ENCODE data around the gene VAT1. TPM values are rescaled to one million over a fixed set of nuclear protein-coding genes. Genes with fewer than 3 reads are reported as not detected.

VAT1 gene
- total RNA-seq, result 116 and 150 TPM in 2 replicates

DNA sequence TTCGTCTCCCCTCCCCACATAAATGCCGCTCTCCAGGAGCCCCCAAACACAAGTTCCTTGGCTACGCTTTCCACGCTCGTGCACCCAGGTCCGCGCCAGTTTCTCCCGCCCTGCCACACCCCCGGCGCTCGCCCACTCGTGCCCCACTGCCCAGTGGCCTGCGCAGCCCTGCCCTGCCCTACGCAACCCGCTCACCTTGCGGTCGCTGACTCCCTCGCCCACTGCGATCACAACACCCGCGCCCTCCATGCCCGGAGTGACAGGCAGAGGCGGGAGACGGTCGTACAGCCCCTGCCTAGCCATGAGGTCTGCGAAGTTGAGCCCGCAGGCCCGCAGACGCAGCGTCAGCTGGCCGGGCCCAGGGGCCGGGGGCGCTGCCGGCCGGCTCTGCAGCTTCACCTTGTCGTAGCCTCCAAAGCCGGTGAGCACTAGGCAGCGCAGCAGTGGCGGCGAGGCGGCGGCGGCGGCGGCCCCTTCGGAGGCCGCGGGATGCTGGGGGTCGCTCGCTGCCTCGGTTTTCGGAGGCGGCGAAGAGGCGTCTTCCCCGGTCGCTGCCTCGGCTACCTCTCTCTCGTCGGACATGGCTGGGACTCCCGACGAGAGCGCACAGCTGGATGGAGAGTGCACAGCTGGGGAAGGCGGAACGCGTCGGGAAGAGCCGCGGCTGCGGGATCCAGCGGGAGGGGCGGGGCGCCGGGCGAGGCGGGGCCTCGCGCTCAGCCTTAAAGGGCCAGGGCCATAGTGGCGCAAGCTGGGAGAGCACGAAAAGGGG, at the start of gene VAT1:
TSS of gene VAT1 (minus strand) at position 645 of the 772 bp plus-strand sequence. CDS start at position 582, 63 bp downstream.

DNA sequence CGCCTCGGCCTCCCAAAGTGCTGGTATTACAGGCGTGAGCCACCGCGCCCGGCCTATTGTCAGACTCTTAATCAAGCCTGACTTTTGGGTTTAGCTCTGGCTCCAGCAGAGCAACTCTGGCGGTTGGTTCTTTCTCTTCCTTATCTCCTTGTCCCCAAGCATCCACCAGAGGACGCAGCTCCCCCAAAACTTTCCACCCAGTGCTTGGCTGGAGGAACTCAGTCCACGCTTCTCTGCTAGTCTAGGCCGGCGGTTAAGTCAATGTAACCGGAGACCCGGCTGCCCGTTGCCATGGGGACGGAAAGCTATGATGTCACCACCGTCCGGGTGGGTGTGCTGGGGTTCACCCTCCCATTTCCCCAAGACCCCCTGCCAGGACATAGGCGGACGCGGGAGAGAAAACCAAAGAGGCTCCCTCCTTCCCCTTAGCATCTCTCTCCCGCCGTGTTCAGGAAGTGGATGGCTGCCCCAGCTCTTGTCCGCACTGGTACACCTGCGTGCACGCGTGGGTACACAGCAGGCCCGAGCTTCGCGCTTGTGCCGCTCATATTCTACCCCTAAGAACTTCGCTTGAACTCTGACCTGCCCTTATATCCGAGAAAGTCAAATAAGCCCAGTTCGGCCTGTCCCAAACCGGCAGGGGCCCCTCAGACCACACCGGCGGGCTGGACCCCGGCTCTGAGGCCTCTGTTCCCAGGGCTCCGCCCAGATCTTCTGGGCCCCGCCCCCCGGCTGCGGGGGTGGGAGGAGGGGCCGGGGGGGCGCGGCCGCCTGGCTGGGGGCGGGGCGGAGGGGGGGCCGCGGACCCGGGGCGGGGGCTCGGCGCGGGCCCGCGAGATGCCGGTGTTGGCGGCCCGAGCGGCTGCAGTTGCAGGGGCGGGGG, 2.5 kb upstream of the VAT1 start, which contains the start of gene RND2:
TSS of gene RND2 (plus strand) at position 825 of the 883 bp plus-strand sequence. CDS start 117 bp downstream, outside the sequence.

DNA sequence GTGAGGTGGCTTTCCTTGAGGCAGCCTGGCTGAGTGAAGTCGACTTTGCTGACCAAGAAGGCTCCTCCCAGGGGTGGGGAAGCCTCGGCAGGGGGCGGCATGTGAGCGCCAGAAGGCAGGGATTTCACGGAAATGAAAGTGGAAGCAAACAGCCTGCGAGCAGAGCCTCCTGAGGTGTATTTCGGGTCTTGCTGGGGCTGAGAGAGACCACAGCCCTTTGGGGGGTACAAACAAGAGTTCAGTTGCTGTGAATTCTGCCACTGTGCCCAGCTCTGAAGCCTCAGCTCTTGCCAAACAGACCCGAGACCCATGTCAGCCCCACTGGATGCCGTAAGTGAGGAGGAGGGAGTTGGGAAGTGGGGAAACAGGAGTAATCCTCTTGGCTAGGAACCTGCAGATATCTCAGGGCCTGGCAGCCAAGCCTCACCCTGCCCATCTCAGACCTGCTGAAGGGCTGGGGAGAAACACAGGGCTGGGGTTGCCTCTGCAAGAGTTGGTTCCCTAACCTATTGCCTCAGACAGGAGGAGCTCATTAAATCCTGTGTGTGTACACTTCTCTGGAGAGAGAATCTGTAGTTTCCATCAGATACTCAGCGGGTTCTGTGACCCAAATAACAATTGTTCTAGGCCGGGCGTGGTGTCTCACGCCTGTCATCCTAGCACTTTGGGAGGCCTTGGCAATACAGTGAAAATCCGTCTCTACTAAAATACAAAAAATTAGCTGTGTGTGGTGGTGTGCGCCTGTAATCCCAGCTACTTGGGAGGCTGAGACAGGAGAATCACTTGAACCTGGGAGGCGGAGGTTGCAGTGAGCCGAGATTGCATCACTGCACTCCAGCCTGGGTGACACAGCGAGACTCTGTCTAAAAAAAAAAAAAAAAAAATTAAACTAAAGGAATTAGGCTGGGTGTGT, 15.3 kb downstream of the VAT1 start, which contains the start of gene IFI35:
TSS of gene IFI35 (plus strand) at position 146 of the 913 bp plus-strand sequence. CDS start at position 310, 164 bp downstream.

DNA sequence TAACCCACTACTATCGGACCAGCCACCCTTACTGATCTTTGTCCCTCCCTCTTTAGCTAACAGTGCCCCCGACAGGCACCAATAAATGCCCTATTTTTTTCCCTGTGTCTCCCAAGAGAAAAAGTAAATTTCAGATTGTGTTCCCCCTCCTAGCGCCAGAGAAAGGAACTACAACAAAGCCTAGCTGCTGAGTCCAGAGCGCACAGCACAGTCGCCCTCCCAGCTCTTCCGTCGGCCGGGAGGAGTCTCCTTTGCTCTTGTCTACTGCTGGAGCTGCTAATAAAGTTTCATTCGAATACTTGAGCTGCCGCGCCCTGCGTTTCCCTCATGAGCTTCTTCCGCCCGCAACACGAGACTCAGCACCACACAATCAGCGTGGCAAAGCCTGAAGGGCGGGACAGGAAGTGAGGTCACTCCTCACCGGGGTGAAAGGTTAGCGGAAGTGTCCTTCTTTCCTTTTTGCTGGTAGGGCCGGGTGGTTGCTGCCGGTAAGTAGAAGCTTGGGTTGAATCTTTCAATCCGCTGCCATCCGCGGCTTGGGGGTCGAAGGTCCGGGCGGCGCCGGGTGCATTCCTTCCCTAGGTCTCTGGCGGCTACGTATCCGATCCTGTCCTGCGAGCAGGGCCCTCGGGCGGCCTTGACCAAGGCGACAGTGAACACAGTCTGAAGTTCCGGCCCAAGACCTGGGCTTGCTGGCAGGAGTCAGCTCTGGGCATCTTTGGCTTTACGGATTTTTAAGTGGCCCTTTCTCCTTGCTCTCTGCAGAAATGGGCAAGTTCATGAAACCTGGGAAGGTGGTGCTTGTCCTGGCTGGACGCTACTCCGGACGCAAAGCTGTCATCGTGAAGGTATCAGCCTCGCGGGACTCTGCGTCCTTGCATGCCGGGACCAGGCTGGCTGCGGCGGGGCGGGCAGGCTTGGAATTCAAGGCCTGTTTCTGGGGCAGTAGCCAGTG, 23.9 kb downstream of the VAT1 start, which contains the start of gene RPL27:
TSS of gene RPL27 (plus strand) at position 436 of the 955 bp plus-strand sequence. CDS start at position 768, 332 bp downstream.

DNA sequence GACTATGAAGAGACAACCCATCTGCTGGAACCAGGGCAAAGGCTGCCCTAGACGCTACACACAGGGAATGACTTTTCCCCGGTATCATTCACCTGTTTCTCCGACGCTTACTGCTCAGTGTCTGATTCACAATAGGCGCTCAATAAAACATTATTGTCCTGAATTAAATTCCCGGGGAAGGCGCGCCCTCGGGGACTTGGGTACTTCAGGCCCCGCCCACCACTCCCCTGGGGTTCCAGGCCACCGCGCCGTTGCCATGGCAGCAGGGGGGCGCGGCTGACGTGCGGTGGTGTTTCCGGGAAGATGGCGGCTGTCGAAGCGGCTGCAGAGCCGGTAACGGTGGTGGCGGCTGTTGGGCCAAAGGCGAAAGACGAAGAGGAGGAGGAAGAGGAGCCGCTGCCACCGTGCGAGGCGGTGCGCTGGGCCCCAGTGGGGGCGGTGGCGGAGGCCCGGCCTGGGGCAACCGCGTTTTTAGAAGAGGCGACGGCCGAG, 41.9 kb downstream of the VAT1 start, which contains the start of gene RUNDC1:
TSS of gene RUNDC1 (plus strand) at position 292 of the 492 bp plus-strand sequence. CDS start at position 304, 12 bp downstream.

DNA sequence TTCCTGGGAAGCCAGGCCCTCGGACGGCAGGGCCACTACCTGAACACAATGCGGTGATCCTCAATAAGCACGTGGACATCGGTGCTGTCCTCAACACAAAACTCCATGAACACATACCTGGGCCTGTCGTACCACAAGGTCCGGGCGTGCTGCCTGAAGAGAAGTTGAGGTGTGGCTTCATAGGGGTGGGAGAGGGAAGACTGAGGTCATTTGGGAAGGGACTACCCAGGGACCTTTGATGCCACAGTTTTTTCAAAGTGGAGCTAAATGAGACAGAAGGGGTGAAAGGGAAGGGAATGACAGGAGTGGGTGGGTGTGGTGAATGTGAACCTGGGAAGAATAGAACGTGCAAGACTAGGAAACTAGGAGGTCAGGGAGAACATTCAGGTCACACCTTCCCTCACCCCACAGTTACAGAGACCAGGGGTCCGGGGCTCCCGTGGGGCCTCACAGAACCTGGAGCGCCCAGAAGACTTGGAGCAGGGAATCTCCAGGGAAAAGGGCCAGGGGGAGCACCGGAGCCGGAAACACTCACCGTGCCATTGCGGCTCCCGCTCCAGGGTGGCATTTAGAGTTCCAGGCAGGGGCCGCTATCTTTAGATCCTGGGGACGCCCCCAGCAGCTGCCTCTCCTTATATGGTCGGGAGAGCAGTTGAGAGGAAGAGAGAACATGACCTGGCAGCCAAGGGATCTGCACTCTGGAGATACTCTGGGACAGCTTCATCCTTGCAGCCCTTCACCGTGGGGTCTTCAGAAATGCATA, 42.5 kb downstream of the VAT1 start, which contains the start of gene PTGES3L:
TSS of gene PTGES3L (minus strand) at position 570 of the 763 bp plus-strand sequence. CDS start at position 543, 27 bp downstream.

Other genes starting within 250 kb of the VAT1 start
- 46.7 and 67.1 TPM in 2 replicates for gene VPS25, start 248.9 kb downstream of the VAT1 start, total RNA-seq
- 1.5 and 5.3 TPM in 2 replicates for gene WNK4, start 241.8 kb downstream of the VAT1 start, total RNA-seq
- 32.8 and 53.2 TPM in 2 replicates for gene COA3, start 223.7 kb downstream of the VAT1 start, total RNA-seq
- 0.05 TPM in 1 of 2 replicates, not detected in the other for gene CNTD1, start 223.5 kb downstream of the VAT1 start, total RNA-seq
- 95.9 and 96.8 TPM in 2 replicates for gene BECN1, start 198.1 kb downstream of the VAT1 start, total RNA-seq
- gene PSME3, start 189.0 kb downstream of the VAT1 start, total RNA-seq, result 63.0 and 106 TPM in 2 replicates
- gene AOC2, start 177.8 kb downstream of the VAT1 start, total RNA-seq, result 0.59 and 0.69 TPM in 2 replicates
- 0.14 and 0.30 TPM in 2 replicates for gene AOC3, start 171.2 kb downstream of the VAT1 start, total RNA-seq
- not detected in 2 replicates for gene G6PC1, start 121.6 kb downstream of the VAT1 start, total RNA-seq
- 20.3 and 24.9 TPM in 2 replicates for gene AARSD1, start 57.9 kb downstream of the VAT1 start, total RNA-seq
- 0.78 and 0.89 TPM in 2 replicates for gene PTGES3L, start 42.3 kb downstream of the VAT1 start, total RNA-seq
- gene RUNDC1, start 41.8 kb downstream of the VAT1 start, total RNA-seq, result 10.4 and 13.3 TPM in 2 replicates
- gene RPL27, start 24.0 kb downstream of the VAT1 start, total RNA-seq, result 516 and 1,023 TPM in 2 replicates
- 6.0 and 13.1 TPM in 2 replicates for gene IFI35, start 15.6 kb downstream of the VAT1 start, total RNA-seq
- gene RND2, start 2.8 kb upstream of the VAT1 start, total RNA-seq, result 0.23 and 0.30 TPM in 2 replicates
- gene BRCA1, start 103.0 kb upstream of the VAT1 start, total RNA-seq, result 4.2 and 12.5 TPM in 2 replicates
- 88.8 and 113 TPM in 2 replicates for gene NBR1, start 148.8 kb upstream of the VAT1 start, total RNA-seq
- gene TMEM106A, start 189.5 kb upstream of the VAT1 start, total RNA-seq, result 4.8 and 7.9 TPM in 2 replicates
- not detected in 2 replicates for gene CCDC200, start 206.2 kb upstream of the VAT1 start, total RNA-seq
- gene RNU2-1, start 211.6 kb upstream of the VAT1 start, total RNA-seq, result not detected in 2 replicates

All from smooth muscle cell of the umbilical artery (primary cell).